ENCODE data around the gene MBIP.

DNA sequence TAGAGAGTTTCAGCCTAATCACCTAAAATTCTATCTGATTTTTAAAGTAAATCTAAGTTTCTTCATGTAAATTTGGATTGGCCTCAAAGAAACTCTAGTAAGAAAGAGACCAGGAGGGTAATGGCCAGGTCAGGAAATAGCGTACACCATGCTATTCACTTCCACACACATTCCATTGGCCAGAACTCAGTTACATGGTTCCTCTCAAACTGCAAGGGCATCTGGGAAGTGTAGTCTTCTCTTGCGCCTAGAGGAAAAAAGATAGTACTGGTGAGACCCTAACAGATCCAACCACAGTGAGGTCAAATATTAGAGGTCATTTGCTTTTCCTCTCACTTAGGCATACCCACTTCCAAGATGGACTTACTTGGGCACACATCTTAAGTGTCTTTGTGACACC, 39.1 kb downstream of the MBIP start:
- TF ChIP-seq FOXK2 (IDR thresholded peaks at IDR 0.05) (no peak), SP1 (IDR thresholded peaks at IDR 0.05) (no peak), NFRKB (IDR thresholded peaks at IDR 0.05) (no peak), FOXA1 (IDR thresholded peaks at IDR 0.05) (no peak), BHLHE40 (IDR thresholded peaks at IDR 0.05; ENCODE audit: borderline replicate concordance) (no peak)
- TF ChIP-seq, protein P1, sequence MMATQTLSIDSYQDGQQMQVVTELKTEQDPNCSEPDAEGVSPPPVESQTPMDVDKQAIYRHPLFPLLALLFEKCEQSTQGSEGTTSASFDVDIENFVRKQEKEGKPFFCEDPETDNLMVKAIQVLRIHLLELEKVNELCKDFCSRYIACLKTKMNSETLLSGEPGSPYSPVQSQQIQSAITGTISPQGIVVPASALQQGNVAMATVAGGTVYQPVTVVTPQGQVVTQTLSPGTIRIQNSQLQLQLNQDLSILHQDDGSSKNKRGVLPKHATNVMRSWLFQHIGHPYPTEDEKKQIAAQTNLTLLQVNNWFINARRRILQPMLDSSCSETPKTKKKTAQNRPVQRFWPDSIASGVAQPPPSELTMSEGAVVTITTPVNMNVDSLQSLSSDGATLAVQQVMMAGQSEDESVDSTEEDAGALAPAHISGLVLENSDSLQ (IDR thresholded peaks at IDR 0.05), result no peak
